Prostate gland (tissue), 2 donors: ENCODE measurements around the gene SAMSN1. TPM values are rescaled to one million over a fixed set of nuclear protein-coding genes. Genes with fewer than 3 reads are reported as not detected.

Experiments used
- DNase-seq: peaks from one replicate; pipeline ENCODE4 v3.0.0-alpha.2; 2019; ENCODE audit warnings: low spot score
- H3K27ac ChIP-seq, 2 donors: fragments of 200-600 bp; sonication (generic); 2 replicates each; pipeline ENCODE4 v1.5.1; 2017 to 2019
- H3K27me3 ChIP-seq: fragments of 200-600 bp; sonication (generic); replicated peaks from 2 replicates; pipeline ENCODE4 v1.5.1; 2019; ENCODE audit not compliant: insufficient read depth
- H3K36me3 ChIP-seq, 2 donors: fragments of 200-600 bp; sonication (generic); 1 replicate in 1 of 2; 2 replicates in 1 of 2; pipeline versions ENCODE4 v1.5.1 to v1.8.1; 2017 to 2019
- H3K4me1 ChIP-seq: fragments of 200-600 bp; sonication (generic); replicated peaks from 2 replicates; pipeline ENCODE4 v1.5.1; 2019
- H3K4me3 ChIP-seq, 2 donors: fragments of 200-600 bp; sonication (generic); 2 replicates each; pipeline ENCODE4 v1.5.1; 2017 to 2019
- H3K9me3 ChIP-seq: fragments of 200-600 bp; sonication (generic); 2 replicates; pipeline ENCODE4 v1.5.1; 2017
- POLR2A ChIP-seq: fragments of 450-650 bp; IDR thresholded peaks from one replicate; pipeline ENCODE4 v1.6.1; 2016; ENCODE audit warnings: antibody characterized with exemption, mild to moderate bottlenecking
- POLR2AphosphoS5 ChIP-seq: sonication (generic); formaldehyde crosslinking; IDR thresholded peaks from one replicate; pipeline ENCODE4 v1.6.1; 2017; ENCODE audit warnings: antibody characterized with exemption
- WGBS: methylation state at CpG from one replicate; pipeline ENCODE4 v1.1.5; 2018; 5-methylcytosine and 5-hydroxymethylcytosine counted together
- intact Hi-C: fragments of 100-400 bp; cut with DNase I; formaldehyde crosslinking; loops from one replicate; pipeline ENCODE4 v1.14.2; 2022
- total RNA-seq, 2 donors: library from RNA; depleted of rRNA; stranded (reverse); fragments of >200 nt; gene quantifications; one replicate each; pipeline ENCODE4 v1.1.0, GENCODE V29; 2016
- TF ChIP-seq, protein P1 (sequence below), 4 experiments: fragments of 200-600 bp in 2 of 4; fragments of 450-650 bp in 2 of 4; sonication (generic) in 2 of 4; IDR thresholded peaks; 1 replicate in 3 of 4; 2 replicates in 1 of 4; pipeline ENCODE4 v1.5.1; 2016 to 2019; ENCODE audit warnings: antibody characterized with exemption in 4 of 4, mild to moderate bottlenecking in 2 of 4, moderate library complexity in 2 of 4

Gene SAMSN1
- total RNA-seq, 2 donors from 2014 or later = 1.1 TPM

DNA sequence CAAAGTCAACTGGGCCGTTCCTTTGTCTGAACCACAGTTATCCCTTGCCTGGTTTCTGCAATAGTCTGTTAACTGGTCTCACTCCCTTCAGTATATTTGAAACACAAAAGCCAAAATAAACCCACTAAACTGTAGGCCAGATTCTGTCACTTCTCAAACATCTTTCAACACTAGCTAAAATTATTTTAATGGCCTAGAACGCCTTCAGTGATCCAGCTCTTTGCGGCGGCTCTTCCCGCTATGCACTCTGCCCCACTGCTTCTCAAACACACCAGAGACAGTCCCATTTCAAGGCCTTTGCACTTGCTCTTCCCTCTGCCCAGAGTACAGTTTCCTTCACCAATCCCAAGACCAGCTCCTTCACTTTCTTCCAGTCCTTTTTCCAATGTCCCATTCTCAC, 9.2 kb downstream of the SAMSN1 start:
- TF ChIP-seq, protein P1, sequence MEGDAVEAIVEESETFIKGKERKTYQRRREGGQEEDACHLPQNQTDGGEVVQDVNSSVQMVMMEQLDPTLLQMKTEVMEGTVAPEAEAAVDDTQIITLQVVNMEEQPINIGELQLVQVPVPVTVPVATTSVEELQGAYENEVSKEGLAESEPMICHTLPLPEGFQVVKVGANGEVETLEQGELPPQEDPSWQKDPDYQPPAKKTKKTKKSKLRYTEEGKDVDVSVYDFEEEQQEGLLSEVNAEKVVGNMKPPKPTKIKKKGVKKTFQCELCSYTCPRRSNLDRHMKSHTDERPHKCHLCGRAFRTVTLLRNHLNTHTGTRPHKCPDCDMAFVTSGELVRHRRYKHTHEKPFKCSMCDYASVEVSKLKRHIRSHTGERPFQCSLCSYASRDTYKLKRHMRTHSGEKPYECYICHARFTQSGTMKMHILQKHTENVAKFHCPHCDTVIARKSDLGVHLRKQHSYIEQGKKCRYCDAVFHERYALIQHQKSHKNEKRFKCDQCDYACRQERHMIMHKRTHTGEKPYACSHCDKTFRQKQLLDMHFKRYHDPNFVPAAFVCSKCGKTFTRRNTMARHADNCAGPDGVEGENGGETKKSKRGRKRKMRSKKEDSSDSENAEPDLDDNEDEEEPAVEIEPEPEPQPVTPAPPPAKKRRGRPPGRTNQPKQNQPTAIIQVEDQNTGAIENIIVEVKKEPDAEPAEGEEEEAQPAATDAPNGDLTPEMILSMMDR (IDR thresholded peaks at IDR 0.05) = no peak
- no peak for TF ChIP-seq POLR2A
- no peaks in the 10 kb centered on the region for H3K9me3 ChIP-seq
- H3K36me3 ChIP-seq = no peaks in the 10 kb centered on the region
- WGBS = 96% methylated on average over 5 of the region's 5 CpGs
- no peak overlapping the region for H3K27ac ChIP-seq
- no peaks in the 10 kb centered on the region for H3K27me3 ChIP-seq
- intact Hi-C loops = no loop called here
- H3K4me3 ChIP-seq = no peak overlapping the region
- no peak for DNase-seq
- no peaks in the 10 kb centered on the region for H3K4me1 ChIP-seq

DNA sequence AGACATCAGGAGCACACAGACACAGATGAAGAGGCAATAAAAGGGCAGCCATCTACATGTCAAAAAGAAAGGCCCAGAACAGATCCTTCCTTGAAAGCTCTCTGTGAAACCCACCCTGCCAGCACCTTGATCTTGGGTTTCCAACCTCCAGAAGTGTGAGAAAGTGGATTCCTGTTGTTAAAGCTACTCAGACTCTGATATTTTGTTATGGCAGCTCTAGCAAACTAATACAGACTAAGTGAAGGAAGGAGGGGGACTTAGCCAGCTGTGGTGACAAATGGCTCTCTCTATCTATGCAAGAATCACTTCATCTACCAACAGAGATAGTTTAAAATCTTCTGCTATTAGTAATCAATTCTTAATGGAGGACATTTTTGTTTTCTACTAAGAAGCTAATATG, 10.4 kb downstream of the SAMSN1 start:
- Histone ChIP-seq H3K4me1 (no peaks in the 10 kb centered on the region), H3K9me3 (no peaks in the 10 kb centered on the region), H3K36me3 (no peaks in the 10 kb centered on the region), H3K27ac (no peak overlapping the region), H3K27me3 (no peaks in the 10 kb centered on the region), H3K4me3 (no peak overlapping the region)
- DNase-seq = no peak
- intact Hi-C loops = no loop called here
- TF ChIP-seq, protein P1 (IDR thresholded peaks at IDR 0.05) = no peak
- no peak for TF ChIP-seq POLR2A
- no peak for TF ChIP-seq POLR2AphosphoS5

DNA sequence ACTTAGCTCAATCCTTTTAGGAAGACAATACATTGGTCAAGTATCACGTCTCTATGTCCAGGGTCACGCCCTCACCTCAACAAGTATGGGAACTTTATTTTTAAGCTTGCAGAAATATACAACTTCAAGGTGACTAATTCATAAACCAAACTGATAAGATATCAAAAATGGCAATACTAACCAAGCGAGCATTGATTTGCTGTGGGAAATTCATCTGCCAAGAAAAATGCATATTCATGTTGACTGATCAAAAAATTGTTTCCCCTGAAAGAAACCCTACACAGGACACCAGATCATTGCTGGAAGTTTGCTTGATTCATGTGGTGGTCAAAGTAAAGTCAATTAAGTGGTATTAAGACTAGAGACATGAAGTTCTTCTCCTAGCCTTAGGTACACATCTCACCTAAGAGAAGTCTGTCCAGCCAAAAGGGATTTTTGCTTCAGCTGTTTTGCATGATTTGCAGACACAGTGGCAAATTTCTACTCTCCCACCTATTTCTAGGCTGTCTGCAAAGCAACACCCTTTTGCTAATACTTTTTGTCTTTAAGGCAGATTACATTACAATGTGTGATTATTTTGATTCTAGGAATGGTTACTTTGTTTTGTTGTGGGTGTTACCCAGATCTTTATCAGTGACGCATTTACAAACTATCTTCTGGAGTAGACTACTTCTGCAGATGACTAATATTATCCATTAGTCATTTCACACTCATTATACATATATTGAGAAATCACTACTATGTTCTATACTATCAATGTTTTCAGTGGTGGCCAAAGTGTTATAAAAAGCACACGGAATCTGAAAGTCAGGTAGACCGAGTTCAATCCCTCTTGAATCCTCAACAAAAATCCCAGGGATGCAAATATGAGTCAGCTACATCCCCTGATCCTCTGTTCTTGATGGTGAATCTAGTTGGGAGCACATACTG, 12.4 kb downstream of the SAMSN1 start:
- DNase-seq = no peak
- H3K4me3 ChIP-seq = no peak overlapping the region
- H3K9me3 ChIP-seq = no peaks in the 10 kb centered on the region
- WGBS = 79% methylated on average over 6 of the region's 6 CpGs
- no peaks in the 10 kb centered on the region for H3K27me3 ChIP-seq
- intact Hi-C loops = no loop called here
- TF ChIP-seq POLR2A (no peak), POLR2AphosphoS5 (no peak)
- TF ChIP-seq, protein P1 (IDR thresholded peaks at IDR 0.05) = no peak
- no peaks in the 10 kb centered on the region for H3K36me3 ChIP-seq
- H3K27ac ChIP-seq = no peak overlapping the region
- no peaks in the 10 kb centered on the region for H3K4me1 ChIP-seq

DNA sequence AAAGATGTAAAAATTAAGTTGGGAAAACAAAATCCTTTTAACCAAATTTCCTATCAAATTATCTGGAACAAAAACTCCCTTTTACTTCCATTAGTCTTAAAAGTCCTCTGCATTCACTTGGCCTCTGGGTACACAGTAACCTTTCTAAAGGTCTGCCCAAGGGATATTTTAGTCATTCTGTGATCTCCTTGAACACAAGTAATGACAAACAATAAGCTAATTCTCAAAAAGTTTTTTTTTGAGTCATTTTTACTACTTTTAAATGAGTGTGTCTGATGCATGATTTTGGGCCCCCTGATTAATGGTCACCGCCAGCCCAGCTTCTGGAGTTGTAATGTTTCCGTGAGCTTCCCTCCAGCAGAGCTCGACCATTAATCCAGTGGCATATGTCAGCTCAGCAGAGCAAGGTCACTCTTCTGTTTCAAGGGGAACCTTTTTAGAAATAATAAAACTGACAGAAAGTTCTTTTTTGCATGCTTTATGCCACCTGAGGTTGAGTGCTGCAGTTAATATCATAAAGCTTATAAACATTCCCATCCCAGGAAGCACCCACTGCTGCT, 14.3 kb downstream of the SAMSN1 start:
- H3K27ac ChIP-seq = no peak overlapping the region
- H3K9me3 ChIP-seq = no peaks in the 10 kb centered on the region
- TF ChIP-seq, protein P1 (IDR thresholded peaks at IDR 0.05) = no peak
- TF ChIP-seq POLR2AphosphoS5 (no peak), POLR2A (no peak)
- intact Hi-C loops = no loop called here
- DNase-seq = no peak
- no peak overlapping the region for H3K4me3 ChIP-seq
- 53% methylated on average over 3 of the region's 3 CpGs for WGBS
- H3K27me3 ChIP-seq = no peaks in the 10 kb centered on the region
- H3K36me3 ChIP-seq = no peaks in the 10 kb centered on the region
- no peaks in the 10 kb centered on the region for H3K4me1 ChIP-seq

DNA sequence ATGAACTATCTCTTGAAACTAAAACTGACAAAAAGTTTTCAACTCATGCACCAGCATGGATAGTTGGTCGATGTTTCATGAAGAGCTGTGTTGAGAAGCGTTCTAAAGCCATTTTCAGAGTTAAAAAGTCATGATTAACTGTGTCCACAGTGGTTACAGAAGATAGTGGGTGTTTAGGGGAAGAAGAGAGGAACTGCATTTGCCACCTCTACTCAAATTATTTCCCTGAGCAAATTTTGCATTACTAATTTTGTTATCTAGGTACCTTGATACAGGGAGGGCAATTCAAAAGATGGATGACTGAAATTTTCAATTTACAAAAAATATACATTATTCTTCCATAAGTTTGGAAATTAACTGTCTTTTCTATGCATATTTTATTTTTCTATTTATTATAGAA, 15.5 kb downstream of the SAMSN1 start:
- Histone ChIP-seq H3K27me3 (no peaks in the 10 kb centered on the region), H3K27ac (no peak overlapping the region), H3K4me3 (no peak overlapping the region), H3K4me1 (no peaks in the 10 kb centered on the region), H3K36me3 (no peaks in the 10 kb centered on the region), H3K9me3 (no peaks in the 10 kb centered on the region)
- intact Hi-C loops = no loop called here
- no peak for TF ChIP-seq POLR2A
- DNase-seq = no peak
- WGBS = 90% methylated on average over 2 of the region's 2 CpGs
